Mucosa of stomach (tissue), 1 donor: Measurements from ENCODE around the gene PUM2.

Experiments used
- H3K27me3 ChIP-seq: one replicate; pipeline ENCODE4 v1.7.0; 2013; ENCODE audit warnings: mild to moderate bottlenecking, low read length; ENCODE audit not compliant: control insufficient read depth, insufficient read depth
- H3K36me3 ChIP-seq: one replicate; pipeline ENCODE4 v1.7.0; 2013; ENCODE audit warnings: low read length; ENCODE audit not compliant: control insufficient read depth, insufficient read depth
- H3K4me1 ChIP-seq: one replicate; pipeline ENCODE4 v1.7.0; 2013; ENCODE audit warnings: mild to moderate bottlenecking, low read length; ENCODE audit not compliant: control insufficient read depth, insufficient read depth
- H3K4me3 ChIP-seq: one replicate; pipeline ENCODE4 v1.7.0; 2013; ENCODE audit warnings: low read length
- H3K9ac ChIP-seq: one replicate; pipeline ENCODE4 v1.7.0; 2013; ENCODE audit warnings: mild to moderate bottlenecking, low read length, moderate library complexity
- H3K9me3 ChIP-seq: one replicate; pipeline ENCODE4 v1.7.0; 2013; ENCODE audit warnings: mild to moderate bottlenecking, low read length, moderate library complexity; ENCODE audit not compliant: control insufficient read depth
- donor health status: Pancreatic carcinoma.

PUM2 gene

GRCh38 chr2:20232837-20233207 is 117.8 kb downstream of the PUM2 start:
- Histone ChIP-seq H3K36me3 (no peaks in the 10 kb centered on the region), H3K9me3 (no peaks in the 10 kb centered on the region), H3K9ac (no peak overlapping the region), H3K4me3 (no peak overlapping the region), H3K4me1 (peaks cover 28% of the 10 kb centered on the region), H3K27me3 (no peaks in the 10 kb centered on the region)

DNA sequence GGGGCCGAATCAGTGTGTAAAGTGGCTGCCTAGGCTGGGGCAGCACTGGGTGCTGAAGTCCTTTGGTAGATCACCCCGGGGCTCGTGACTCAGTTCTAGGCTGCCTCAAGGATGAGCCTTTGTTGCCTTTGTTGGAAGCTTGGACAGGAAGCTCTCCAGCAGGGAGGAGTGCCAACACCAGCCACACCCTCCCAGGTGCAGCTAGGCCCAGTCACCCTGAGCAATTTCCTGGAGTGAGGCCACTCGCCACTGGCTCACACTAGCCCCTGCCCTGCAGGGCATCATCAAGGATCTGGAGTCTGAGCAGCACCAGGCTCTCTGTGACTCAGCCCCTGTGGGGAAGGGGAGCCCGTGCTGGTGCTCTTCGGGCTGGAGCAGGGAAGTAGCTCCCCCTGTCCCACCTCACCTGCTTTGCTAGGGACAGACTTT is 119.0 kb downstream of the PUM2 start:
- no peaks in the 10 kb centered on the region for H3K27me3 ChIP-seq
- H3K4me3 ChIP-seq = no peak overlapping the region
- no peaks in the 10 kb centered on the region for H3K9me3 ChIP-seq
- H3K36me3 ChIP-seq = no peaks in the 10 kb centered on the region
- H3K4me1 ChIP-seq = peaks cover 28% of the 10 kb centered on the region
- H3K9ac ChIP-seq = no peak overlapping the region

DNA sequence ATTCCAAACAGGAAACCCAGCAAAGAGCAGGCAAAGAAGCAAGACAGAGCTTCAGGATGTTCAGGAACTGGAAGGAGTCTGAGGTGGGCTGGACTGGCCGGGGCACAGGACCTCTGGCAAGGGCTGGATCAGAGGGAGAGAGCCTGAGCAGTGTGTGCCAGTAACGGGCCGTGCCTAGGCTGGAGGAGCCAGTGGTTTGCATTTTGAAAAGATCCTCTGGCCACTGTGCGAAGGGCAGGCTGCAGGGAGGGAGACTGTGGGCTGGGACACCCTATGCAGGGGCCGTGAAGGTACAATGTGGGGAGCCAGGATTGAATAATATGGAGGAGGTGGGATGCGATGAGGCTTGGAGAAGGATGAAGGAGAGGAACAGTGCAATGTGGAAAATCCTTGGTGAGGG is 119.5 kb downstream of the PUM2 start:
- peaks cover 31% of the 10 kb centered on the region for H3K4me1 ChIP-seq
- H3K9me3 ChIP-seq = no peaks in the 10 kb centered on the region
- H3K27me3 ChIP-seq = no peaks in the 10 kb centered on the region
- no peak overlapping the region for H3K9ac ChIP-seq
- H3K4me3 ChIP-seq = no peak overlapping the region
- no peaks in the 10 kb centered on the region for H3K36me3 ChIP-seq

GRCh38 chr2:20230114-20230425 is 120.6 kb downstream of the PUM2 start:
- H3K36me3 ChIP-seq = no peaks in the 10 kb centered on the region
- peaks cover 32% of the 10 kb centered on the region for H3K4me1 ChIP-seq

GRCh38 chr2:20229322-20230113 is 121.1 kb downstream of the PUM2 start:
- Histone ChIP-seq H3K9ac (no peak overlapping the region), H3K4me3 (no peak overlapping the region), H3K9me3 (no peaks in the 10 kb centered on the region), H3K36me3 (no peaks in the 10 kb centered on the region), H3K27me3 (no peaks in the 10 kb centered on the region), H3K4me1 (peaks cover 32% of the 10 kb centered on the region)

More at GRCh38 chr2:20230114-20230425, 120.6 kb downstream of the PUM2 start:
- Histone ChIP-seq H3K9me3 (no peaks in the 10 kb centered on the region), H3K27me3 (no peaks in the 10 kb centered on the region), H3K4me3 (no peak overlapping the region), H3K9ac (no peak overlapping the region)

DNA sequence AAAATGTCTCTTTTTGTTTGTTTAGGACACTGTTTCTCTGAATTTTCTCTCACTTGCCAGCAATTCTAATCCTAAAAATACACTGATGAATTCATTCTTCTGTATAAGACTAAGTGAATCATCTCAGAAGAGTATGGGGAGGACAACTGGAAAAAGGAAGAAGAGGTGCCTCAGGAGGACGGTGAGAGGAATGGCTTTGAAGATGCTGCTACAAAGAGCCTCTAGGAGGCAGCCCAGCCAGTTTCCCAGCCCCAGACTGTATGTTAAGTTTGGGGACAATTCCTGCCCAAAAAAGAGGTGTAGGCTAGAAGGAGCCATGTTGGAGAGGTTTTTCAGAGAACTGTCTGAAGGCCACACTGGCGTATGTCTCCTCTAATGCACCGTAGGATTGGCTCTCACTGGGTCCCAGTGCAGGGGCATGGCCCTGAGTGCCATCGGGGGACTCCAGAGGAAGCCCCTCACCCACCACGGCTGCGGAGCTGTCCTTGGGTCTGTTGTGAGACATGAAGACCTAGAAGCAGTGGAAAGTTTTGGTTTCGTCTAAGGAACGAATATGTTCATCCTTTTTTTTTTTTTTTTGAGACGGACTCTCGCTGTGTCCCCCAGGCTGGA is 122.6 kb downstream of the PUM2 start:
- Histone ChIP-seq H3K4me3 (no peak overlapping the region), H3K9ac (no peak overlapping the region), H3K9me3 (no peaks in the 10 kb centered on the region), H3K4me1 (peaks cover 34% of the 10 kb centered on the region), H3K27me3 (no peaks in the 10 kb centered on the region), H3K36me3 (no peaks in the 10 kb centered on the region)

DNA sequence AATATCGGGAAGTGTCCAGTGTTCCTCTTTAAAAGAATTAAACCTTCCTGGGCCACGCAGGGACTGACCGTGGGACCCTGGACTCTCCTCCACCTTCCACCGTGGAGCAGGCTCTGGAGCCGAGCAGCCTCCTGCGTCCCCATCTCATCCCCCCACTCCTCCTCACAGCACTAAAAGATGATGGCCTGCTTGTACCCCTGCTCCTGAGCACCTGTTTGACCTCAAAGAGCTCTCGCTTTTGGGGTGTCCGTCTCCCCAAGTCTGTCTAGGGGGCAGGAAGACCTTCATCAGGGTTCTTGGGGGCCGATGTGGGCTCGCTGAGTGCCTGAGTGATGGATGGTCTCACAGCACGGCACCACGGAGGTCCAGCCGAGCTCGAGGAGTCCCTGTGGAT is 124.5 kb downstream of the PUM2 start:
- Histone ChIP-seq H3K9me3 (no peaks in the 10 kb centered on the region), H3K4me1 (peaks cover 36% of the 10 kb centered on the region), H3K36me3 (no peaks in the 10 kb centered on the region), H3K27me3 (no peaks in the 10 kb centered on the region), H3K9ac (peak overlapping the region; percentile 62), H3K4me3 (no peak overlapping the region)

- peak overlapping the region; percentile 62 for H3K9ac ChIP-seq
- H3K4me3 ChIP-seq = peak overlapping the region; percentile 62
- H3K27me3 ChIP-seq = no peaks in the 10 kb centered on the region
- no peaks in the 10 kb centered on the region for H3K36me3 ChIP-seq
- peaks cover 39% of the 10 kb centered on the region for H3K4me1 ChIP-seq
- no peaks in the 10 kb centered on the region for H3K9me3 ChIP-seq
Measured at GRCh38 chr2:20225294-20226151, 125.1 kb downstream of the PUM2 start.

GRCh38 chr2:20224716-20225293 is 125.8 kb downstream of the PUM2 start, which contains the start of gene SDC1:
SDC1 (minus strand) TSS chr2:20225130; CDS start chr2:20224867, 263 bp downstream.
- Histone ChIP-seq H3K4me1 (peaks cover 46% of the 10 kb centered on the region), H3K9ac (peak within 1 kb of the TSS; percentile 92), H3K4me3 (peak within 1 kb of the TSS; percentile 63), H3K9me3 (no peaks in the 10 kb centered on the region), H3K36me3 (no peaks in the 10 kb centered on the region), H3K27me3 (no peaks in the 10 kb centered on the region)

DNA sequence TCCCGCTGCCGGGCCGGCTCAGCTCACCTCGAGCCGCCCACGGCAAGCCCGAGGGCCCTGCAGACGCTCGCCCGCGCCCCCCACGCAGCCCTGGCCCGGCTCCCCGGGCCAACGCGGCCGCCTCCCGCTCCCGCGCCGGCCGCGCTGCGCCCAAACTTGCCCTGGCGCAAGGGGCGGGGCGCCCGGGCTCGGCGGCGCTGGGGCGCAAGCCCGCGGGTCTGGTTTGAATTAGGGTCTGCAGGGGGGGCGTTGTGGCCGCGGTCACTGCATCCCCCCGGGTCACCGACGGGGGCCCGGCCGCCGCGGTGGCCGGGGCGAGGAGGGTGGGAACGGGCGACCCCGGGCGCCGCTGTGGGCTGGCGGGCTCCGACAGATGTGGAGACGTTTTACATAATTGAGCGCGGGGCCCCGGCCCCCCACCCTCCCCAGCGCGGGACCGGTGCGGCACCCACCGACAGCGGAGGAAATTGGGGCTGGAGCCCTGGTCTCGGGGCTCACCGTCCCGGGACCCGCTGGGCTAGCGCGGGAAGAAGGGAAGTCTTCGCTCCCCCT is 126.4 kb downstream of the PUM2 start:
- peak overlapping the region; percentile 92 for H3K9ac ChIP-seq
- peaks cover 52% of the 10 kb centered on the region for H3K4me1 ChIP-seq
- no peaks in the 10 kb centered on the region for H3K36me3 ChIP-seq
- H3K27me3 ChIP-seq = no peaks in the 10 kb centered on the region
- H3K4me3 ChIP-seq = peak overlapping the region; percentile 63
- H3K9me3 ChIP-seq = no peaks in the 10 kb centered on the region

- Histone ChIP-seq H3K4me1 (peaks cover 58% of the 10 kb centered on the region), H3K4me3 (peak overlapping the region; percentile 63), H3K9ac (peak overlapping the region; percentile 92), H3K36me3 (no peaks in the 10 kb centered on the region), H3K27me3 (no peaks in the 10 kb centered on the region), H3K9me3 (no peaks in the 10 kb centered on the region)
Measured at GRCh38 chr2:20223407-20224163, 127.1 kb downstream of the PUM2 start.
